Measurements from ENCODE around the gene BTNL3.
A peak's percentile ranks its signal among the peaks of the same experiment; 100 is the strongest.

BTNL3 gene

GRCh38 chr5:181047288-181047687 is 58.6 kb downstream of the BTNL3 start:
- in situ Hi-C loops (cut with MboI; ENCODE audit: low sequenced_read_pairs, unreplicated experiment): no loop called here
- DNase-seq (ENCODE audit: low spot score): no peak
- TF ChIP-seq, protein P1, sequence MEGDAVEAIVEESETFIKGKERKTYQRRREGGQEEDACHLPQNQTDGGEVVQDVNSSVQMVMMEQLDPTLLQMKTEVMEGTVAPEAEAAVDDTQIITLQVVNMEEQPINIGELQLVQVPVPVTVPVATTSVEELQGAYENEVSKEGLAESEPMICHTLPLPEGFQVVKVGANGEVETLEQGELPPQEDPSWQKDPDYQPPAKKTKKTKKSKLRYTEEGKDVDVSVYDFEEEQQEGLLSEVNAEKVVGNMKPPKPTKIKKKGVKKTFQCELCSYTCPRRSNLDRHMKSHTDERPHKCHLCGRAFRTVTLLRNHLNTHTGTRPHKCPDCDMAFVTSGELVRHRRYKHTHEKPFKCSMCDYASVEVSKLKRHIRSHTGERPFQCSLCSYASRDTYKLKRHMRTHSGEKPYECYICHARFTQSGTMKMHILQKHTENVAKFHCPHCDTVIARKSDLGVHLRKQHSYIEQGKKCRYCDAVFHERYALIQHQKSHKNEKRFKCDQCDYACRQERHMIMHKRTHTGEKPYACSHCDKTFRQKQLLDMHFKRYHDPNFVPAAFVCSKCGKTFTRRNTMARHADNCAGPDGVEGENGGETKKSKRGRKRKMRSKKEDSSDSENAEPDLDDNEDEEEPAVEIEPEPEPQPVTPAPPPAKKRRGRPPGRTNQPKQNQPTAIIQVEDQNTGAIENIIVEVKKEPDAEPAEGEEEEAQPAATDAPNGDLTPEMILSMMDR (IDR thresholded peaks at IDR 0.05; ENCODE audit: borderline replicate concordance, control extremely low read depth, extremely low read depth, insufficient read depth, missing control alignments): no peak

GRCh38 chr5:181047921-181048320 is 59.3 kb downstream of the BTNL3 start:
- TF ChIP-seq, protein P1 (IDR thresholded peaks at IDR 0.05; ENCODE audit: borderline replicate concordance, control extremely low read depth, extremely low read depth, insufficient read depth, missing control alignments): no peak
- DNase-seq (ENCODE audit: low spot score): no peak
- in situ Hi-C loops (cut with MboI; ENCODE audit: low sequenced_read_pairs, unreplicated experiment): no loop called here

DNA sequence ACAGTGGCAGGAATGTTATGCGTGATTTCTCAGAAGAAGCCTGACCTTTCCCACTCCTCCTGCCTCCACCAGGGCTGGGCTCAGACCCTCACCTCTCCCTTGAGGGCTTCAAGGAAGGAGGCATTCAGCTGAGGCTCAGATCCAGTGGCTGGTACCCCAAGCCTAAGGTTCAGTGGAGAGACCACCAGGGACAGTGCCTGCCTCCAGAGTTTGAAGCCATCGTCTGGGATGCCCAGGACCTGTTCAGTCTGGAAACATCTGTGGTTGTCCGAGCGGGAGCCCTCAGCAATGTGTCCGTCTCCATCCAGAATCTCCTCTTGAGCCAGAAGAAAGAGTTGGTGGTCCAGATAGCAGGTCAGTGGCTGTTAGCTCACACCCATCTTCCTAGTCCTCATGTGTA is 61.4 kb downstream of the BTNL3 start:
- no peak for DNase-seq (ENCODE audit: low spot score)
- TF ChIP-seq, protein P1 (IDR thresholded peaks at IDR 0.05; ENCODE audit: borderline replicate concordance, control extremely low read depth, extremely low read depth, insufficient read depth, missing control alignments): no peak
- in situ Hi-C loops (cut with MboI; ENCODE audit: low sequenced_read_pairs, unreplicated experiment): no loop called here

DNA sequence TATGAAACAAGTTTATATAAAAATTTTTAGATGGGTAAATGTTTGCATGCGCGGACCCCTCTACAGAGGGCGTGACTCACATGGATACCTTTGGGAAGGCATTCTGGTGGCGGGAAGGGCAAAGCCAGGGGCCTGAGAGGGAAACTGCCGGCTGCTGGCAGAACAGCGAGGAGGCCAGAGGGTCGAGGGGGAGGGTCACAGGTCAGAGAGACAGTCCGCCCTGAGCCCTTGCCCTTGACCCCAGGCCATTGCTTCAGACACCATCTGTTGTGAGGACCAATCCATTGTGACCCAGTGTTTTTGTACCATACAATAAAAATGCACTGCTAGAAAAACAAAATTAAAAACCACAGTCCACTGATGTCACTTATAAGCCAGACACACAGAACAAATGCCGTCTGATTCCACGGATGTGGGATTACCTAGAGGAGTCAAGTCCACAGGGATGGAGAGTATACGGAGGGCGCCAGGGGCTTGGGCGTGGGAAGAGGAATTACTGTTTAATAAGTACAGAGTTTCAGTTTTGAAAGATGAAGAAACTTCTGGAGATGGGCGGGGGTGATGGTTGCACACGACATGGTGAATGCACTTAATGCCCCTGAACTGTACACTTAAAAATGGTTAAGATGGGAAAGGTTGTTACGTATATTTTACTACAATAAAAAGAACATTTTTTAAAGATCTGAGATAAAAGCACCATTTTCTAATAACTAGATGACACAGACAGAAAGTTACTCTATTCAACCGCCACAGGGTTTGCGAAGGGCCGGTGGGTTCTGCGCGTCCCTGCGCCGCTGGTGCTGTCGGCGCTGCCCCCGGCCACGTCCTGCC is 63.4 kb downstream of the BTNL3 start:
- TF ChIP-seq, protein P1 (IDR thresholded peaks at IDR 0.05; ENCODE audit: borderline replicate concordance, control extremely low read depth, extremely low read depth, insufficient read depth, missing control alignments): no peak
- no peak for DNase-seq (ENCODE audit: low spot score)
- in situ Hi-C loops (cut with MboI; ENCODE audit: low sequenced_read_pairs, unreplicated experiment): no loop called here

- in situ Hi-C loops (cut with MboI; ENCODE audit: low sequenced_read_pairs, unreplicated experiment): no loop called here
- peak; percentile 50 for DNase-seq (ENCODE audit: low spot score)
- TF ChIP-seq, protein P1 (IDR thresholded peaks at IDR 0.05; ENCODE audit: borderline replicate concordance, control extremely low read depth, extremely low read depth, insufficient read depth, missing control alignments): no peak
Measured at GRCh38 chr5:181052672-181053487, 64.2 kb downstream of the BTNL3 start.

GRCh38 chr5:181053488-181054121 is 65.0 kb downstream of the BTNL3 start:
- in situ Hi-C loops (cut with MboI; ENCODE audit: low sequenced_read_pairs, unreplicated experiment): no loop called here
- TF ChIP-seq, protein P1 (IDR thresholded peaks at IDR 0.05; ENCODE audit: borderline replicate concordance, control extremely low read depth, extremely low read depth, insufficient read depth, missing control alignments): no peak
- DNase-seq (ENCODE audit: low spot score): peak; percentile 44
